Measurements from ENCODE around the gene SLC35E1.

DNA sequence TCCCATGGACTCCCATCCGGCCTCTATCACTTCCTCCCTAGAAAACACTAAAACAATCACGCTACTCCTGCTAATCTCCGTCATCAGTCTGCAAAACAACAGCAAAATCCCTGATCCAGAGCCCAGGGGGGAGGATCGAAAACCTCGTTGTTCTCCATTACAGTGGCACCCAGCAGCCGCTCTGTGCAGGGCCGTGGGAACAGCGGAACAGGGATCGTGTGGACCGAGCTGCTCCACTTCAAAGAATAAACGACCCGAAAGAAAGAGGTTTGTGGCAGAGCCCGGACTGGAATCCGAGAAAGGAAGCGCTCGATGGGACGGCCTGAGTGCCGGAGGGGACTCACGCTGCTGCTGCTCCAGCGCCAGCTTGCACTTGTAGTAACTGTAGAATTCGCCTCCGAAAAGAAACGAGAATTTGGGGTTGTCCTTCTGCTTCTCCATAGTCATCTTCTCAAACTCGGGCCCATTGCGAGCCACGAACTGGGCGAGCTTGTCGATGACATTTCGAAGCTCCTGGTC, 30.6 kb downstream of the SLC35E1 start:
- TF ChIP-seq, protein P1, sequence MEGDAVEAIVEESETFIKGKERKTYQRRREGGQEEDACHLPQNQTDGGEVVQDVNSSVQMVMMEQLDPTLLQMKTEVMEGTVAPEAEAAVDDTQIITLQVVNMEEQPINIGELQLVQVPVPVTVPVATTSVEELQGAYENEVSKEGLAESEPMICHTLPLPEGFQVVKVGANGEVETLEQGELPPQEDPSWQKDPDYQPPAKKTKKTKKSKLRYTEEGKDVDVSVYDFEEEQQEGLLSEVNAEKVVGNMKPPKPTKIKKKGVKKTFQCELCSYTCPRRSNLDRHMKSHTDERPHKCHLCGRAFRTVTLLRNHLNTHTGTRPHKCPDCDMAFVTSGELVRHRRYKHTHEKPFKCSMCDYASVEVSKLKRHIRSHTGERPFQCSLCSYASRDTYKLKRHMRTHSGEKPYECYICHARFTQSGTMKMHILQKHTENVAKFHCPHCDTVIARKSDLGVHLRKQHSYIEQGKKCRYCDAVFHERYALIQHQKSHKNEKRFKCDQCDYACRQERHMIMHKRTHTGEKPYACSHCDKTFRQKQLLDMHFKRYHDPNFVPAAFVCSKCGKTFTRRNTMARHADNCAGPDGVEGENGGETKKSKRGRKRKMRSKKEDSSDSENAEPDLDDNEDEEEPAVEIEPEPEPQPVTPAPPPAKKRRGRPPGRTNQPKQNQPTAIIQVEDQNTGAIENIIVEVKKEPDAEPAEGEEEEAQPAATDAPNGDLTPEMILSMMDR (IDR thresholded peaks at IDR 0.05; ENCODE audit: insufficient read depth, low read length, poor library complexity, severe bottlenecking), result no peak
- no peak for TF ChIP-seq EZH2phosphoT487 (conservative IDR thresholded peaks at IDR 0.05; ENCODE audit: low read length)

Measured in SU-DHL-6 (cell line).